ENCODE data around the gene CLEC12A.
"Not testable (repeated sequence)": the region's sequence is repeated elsewhere in the genome, so short reads cannot be mapped to it uniquely, and the experiment has no call there.

The CLEC12A gene

DNA sequence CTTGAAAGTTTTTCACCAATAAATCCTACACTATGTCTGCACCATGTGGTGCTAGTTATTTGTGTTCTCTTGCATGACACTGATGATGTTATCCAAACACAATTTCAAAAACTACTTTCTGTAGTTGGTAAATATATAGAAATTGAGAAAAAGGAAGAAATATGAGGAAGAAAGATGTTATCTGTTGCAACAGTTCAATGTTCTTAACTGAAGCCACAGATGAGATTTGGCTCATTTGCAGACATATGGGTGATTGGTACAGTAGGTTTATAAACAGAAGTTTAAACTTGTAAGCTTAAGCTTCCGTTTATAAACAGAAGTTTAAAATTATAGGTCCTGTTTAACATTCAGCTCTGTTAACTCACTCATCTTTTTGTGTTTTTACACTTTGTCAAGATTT is at the start of gene CLEC12A:
CLEC12A (plus strand) TSS at position 229 of the 400 bp plus-strand sequence. CDS start 188 bp downstream, outside the sequence.
- no peak for DNase-seq (ENCODE audit: low read depth)

- no peak for DNase-seq (ENCODE audit: low read depth)
Observed at GRCh38 chr12:9922429-9922828, 48.8 kb upstream of the CLEC12A start.

GRCh38 chr12:9925705-9926393 is 45.4 kb upstream of the CLEC12A start:
- no peak for DNase-seq (ENCODE audit: low read depth)

DNA sequence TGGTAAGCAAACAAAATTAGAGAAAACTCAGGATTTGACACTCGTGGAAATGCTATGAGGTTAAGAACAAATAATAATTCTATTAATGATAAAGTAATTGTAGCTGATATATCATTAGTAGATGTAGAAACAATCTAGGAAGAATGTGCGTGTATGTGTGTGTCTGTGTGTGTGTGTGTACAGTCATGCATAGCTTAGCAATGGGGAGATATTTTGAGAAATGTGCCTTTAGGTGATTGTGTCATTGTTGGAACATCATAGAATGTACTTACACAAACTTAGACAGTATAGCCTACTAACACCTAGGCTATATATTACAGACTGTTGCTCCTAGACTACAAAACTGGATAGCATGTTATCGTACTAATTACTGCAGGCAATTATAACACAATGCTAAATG is 44.3 kb upstream of the CLEC12A start:
- no peak for DNase-seq (ENCODE audit: low read depth)

DNA sequence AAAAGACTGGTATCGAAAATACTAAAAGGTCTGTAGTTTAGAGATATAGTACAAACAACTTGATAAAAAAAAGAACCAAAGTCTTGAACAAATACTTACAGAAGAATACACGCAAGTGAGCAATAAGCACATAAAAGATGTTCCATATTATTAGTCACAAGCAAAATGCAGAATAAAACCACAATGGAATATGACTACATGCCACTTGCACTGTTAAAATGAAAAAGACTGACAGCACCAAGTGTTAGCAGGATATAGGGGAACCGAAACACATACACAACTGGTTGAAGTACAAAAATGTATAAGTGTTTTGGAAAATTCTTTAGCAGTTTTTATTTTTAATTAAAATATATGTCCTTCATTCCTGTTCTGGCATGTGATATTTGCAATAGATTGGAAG is 42.6 kb upstream of the CLEC12A start:
- DNase-seq (ENCODE audit: low read depth), result no peak

DNA sequence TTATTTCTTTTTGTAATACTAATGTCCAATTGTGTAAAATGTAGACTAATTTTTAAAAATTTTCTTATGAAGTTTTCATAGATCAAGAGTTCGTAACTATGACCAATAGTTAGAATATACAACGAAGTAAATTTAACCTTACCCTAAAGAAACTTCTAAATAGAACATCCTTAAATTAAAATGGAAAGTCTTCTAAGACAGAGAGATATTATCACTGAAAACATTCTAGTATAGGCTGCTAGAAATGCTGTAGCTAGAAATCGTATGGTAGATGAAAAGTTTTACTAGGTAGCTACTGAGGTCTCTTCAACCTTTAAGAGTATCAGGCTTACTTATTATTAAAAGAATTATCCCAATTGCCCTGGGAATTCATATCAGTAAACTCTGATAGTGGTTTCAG is 40.0 kb upstream of the CLEC12A start:
- no peak for DNase-seq (ENCODE audit: low read depth)

- DNase-seq (ENCODE audit: low read depth), result no peak
Observed at GRCh38 chr12:9932270-9932669, 38.9 kb upstream of the CLEC12A start, which contains the start of gene CLEC2A. Gene CLEC2A, minus strand, starts transcription at chr12:9932370. Its CDS starts 41 bp downstream, at chr12:9932329.

GRCh38 chr12:9933958-9934357 is 37.3 kb upstream of the CLEC12A start:
- peak; percentile 77 for DNase-seq (ENCODE audit: low read depth)

DNA sequence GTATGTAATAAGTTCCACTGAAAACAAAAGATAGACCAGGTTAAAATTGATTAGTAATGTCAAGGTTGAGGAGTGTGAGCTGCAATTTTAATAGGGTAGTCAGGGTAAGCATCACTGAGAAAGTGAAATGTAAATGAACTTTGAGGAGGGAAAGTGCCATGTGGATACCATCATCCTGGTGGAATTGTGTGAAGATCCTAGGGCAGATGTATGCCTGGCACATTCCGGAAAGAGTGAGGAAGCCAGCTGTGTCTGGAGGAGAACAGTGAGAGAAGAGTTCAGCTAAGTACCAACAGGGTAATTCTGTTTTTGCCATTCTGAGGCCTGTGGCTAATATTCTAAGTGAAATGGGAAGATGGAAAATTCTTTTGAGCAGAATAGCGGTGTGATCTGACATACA is 36.2 kb upstream of the CLEC12A start:
- DNase-seq (ENCODE audit: low read depth), result no peak

DNA sequence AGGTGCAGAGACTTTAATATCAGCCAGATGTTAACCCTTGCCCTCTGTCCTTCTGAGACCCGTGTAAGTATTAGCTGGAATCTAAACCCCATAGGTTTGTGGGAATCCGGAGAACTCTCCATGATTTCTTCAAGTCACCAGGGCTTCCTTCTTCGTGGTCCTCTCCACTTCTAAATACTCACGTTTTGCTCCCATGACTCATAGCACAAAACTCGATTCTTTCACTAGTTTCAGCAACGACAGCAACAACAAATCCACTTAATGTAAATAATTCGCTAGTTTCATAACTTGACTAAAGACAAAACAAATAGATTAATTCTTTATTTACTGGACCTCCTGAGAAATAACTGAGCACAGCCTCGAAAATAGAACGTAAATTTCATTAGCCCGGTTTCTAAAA is 34.6 kb upstream of the CLEC12A start:
- no peak for DNase-seq (ENCODE audit: low read depth)

DNA sequence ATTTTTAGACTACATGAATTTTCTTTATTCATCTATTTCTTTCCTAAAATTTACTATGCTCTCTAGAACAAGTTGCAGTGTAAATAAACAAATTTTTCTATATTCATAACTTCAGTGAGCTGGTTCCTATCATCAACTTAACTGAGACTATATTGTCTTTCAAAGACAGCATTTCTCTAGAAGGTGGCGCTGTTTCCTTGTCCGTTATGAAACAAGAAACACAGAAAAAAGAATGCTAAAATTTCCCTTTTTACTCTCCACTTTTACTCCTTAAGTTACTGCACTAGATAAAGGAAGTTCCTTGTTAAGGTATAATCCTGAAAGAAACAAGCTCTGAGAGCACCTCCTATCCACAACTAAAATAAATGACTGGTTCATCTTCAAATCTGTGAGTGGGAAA is 30.8 kb upstream of the CLEC12A start:
- DNase-seq (ENCODE audit: low read depth), result no peak

DNA sequence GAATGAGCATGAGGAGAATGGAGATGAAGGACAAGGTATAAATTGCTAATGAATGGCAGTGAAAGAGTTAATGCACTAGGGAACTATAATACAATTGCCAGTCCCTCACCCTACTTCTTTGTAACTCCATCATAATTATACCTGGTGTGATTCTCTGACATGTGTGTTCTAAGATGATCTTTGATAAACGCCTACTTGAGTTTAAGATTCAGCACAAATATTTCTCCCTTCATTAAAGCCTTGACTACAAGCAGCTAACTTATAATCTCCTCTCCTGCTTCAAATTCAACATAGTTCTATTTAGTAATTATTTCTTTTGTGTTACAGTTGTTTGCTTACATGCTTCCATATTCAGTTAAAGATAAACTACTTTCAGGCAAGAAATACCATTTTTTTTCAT is 29.4 kb upstream of the CLEC12A start:
- DNase-seq (ENCODE audit: low read depth), result no peak

DNA sequence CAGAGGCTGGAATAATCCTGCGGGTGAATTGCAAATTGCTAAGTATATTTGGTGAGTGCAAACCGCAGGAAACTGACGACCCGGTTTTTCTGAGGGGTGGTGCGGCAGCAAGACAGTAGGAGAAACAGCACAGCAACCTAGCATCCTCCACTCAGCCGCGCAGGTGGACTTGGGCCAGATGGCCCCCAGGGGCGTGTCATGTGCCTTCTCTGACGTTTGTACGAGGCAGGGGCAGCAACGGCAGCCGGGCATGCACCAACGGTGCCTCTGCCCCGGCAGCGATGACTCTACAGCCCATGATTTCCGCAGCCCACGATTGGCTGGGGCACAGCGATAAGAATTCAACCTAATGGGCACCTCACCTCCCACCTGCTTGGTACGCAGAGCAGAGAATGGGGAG is 28.0 kb upstream of the CLEC12A start:
- no peak for DNase-seq (ENCODE audit: low read depth)

GRCh38 chr12:9944391-9944790 is 26.8 kb upstream of the CLEC12A start:
- DNase-seq (ENCODE audit: low read depth), result no peak

DNA sequence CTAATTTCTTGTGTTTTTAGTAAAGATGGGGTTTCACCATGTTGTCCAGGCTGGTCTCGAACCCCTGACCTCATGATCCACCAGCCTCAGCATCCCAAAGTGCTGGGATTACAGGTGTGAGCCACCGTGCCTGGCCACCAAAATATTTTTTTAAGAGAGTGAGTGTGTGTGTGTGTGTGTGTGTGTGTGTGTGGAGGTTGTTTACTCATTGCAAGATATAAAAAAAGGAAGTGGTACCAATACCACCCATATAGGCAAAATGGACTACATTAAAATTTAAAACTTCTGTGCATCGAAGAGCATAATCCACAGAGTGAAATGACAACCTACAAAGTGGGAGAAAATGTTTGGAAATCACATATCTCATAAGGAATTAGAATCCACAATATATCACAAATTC is 23.5 kb upstream of the CLEC12A start:
- no peak for DNase-seq (ENCODE audit: low read depth)

GRCh38 chr12:9948606-9949296 is 22.5 kb upstream of the CLEC12A start:
- DNase-seq (ENCODE audit: low read depth), result no peak

GRCh38 chr12:9951026-9951675 is 20.1 kb upstream of the CLEC12A start:
- DNase-seq (ENCODE audit: low read depth), result no peak

DNA sequence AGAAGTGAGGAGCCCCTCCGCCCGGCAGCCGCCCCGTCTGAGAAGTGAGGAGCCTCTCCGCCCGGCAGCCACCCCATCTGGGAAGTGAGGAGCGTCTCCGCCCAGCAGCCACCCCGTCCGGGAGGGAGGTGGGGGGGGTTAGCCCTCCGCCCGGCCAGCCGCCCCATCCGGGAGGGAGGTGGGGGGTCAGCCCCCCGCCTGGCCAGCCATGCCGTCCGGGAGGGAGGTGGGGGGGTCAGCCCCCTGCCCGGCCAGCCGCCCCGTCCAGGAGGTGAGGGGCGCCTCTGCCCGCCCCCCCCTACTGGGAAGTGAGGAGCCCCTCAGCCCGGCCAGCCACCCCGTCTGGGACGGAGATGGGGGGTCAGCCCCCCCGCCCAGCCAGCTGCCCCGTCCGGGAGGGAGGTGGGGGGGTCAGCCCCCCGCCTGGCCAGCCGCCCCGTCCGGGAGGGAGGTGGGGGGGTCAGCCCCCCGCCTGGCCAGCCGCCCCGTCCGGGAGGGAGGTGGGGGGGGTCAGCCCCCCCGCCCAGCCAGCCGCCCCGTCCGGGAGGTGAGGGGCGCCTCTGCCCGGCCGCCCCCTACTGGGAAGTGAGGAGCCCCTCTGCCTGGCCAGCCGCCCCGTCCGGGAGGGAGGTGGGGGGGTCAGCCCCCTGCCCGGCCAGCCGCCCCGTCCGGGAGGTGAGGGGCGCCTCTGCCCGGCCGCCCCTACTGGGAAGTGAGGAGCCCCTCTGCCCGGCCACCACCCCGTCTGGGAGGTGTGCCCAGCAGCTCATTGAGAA is 18.1 kb upstream of the CLEC12A start:
- DNase-seq (ENCODE audit: low read depth), result not testable (repeated sequence)

GRCh38 chr12:9957834-9958233 is 13.4 kb upstream of the CLEC12A start:
- no peak for DNase-seq (ENCODE audit: low read depth)

GRCh38 chr12:9960590-9960989 is 10.6 kb upstream of the CLEC12A start:
- no peak for DNase-seq (ENCODE audit: low read depth)

DNA sequence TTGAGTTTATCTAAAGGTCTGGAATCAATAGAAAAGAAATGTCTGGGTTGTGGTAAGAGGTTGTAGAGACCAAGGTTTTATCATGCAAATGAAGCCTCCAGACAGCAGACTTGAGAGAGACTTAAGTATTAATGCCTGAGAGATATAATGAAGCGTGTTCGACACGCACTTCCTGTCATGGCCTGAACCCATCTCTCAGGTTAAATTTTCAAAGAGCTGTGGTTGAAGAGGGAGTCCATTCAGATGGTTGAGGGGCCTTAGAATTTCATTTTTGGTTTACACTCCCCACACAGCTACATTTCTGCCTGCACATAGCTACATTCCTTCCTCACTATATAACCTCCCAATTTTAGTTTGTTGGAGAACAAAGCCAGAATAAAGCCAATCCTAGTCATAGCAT is 10.1 kb upstream of the CLEC12A start:
- no peak for DNase-seq (ENCODE audit: low read depth)

DNA sequence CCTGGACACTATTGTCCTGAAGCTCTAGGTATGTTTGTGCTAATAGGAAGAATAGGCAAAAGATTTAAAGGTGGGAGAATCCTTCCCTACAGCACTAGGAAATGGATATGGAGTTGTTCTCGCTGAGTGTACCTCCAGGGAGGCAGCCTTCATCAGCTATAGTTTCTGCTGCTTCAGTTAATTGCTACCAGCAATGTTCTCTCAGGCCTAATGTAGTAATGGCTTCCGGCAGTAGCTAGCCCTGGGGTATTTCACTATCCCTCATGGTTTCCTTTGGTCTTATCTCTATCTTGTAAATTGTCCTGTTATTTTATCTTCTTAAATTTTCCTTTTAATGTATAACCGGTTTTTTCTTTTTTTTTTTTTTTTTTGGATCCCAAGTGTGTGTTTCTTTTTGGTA is 9.3 kb upstream of the CLEC12A start:
- DNase-seq (ENCODE audit: low read depth), result no peak
